Stomach smooth muscle (tissue), 2 donors: ENCODE data around the gene SPATA6L.
"Not testable (repeated sequence)": the region's sequence is repeated elsewhere in the genome, so short reads cannot be mapped to it uniquely, and the experiment has no call there.

ENCODE experiments used
- H3K27ac ChIP-seq: one replicate; pipeline ENCODE4 v1.7.0; 2013; ENCODE audit warnings: mild to moderate bottlenecking, low read length, inconsistent platforms
- H3K27me3 ChIP-seq, 2 donors: one replicate each; pipeline ENCODE4 v1.7.0; 2013; ENCODE audit warnings: low read length in 2 of 2; ENCODE audit not compliant: insufficient read depth in 2 of 2, control insufficient read depth in 1 of 2
- H3K36me3 ChIP-seq, 2 donors: one replicate each; pipeline ENCODE4 v1.7.0; 2013; ENCODE audit warnings: low read length in 2 of 2; ENCODE audit not compliant: control insufficient read depth in 2 of 2, insufficient read depth in 2 of 2
- H3K4me1 ChIP-seq: one replicate; pipeline ENCODE4 v1.7.0; 2013; ENCODE audit warnings: low read length; ENCODE audit not compliant: control insufficient read depth, insufficient read depth
- H3K4me3 ChIP-seq, 2 donors: one replicate each; pipeline ENCODE4 v1.7.0; 2013; ENCODE audit warnings: low read length in 2 of 2
- H3K9ac ChIP-seq, 2 donors: one replicate each; pipeline ENCODE4 v1.7.0; 2013; ENCODE audit warnings: low read length in 2 of 2, mild to moderate bottlenecking in 1 of 2
- H3K9me3 ChIP-seq, 2 donors: one replicate each; pipeline ENCODE4 v1.7.0; 2013; ENCODE audit warnings: low read length in 2 of 2; ENCODE audit not compliant: control insufficient read depth in 2 of 2
- donor health status: healthy.
- donor health status: Pancreatic carcinoma.

The SPATA6L gene

DNA sequence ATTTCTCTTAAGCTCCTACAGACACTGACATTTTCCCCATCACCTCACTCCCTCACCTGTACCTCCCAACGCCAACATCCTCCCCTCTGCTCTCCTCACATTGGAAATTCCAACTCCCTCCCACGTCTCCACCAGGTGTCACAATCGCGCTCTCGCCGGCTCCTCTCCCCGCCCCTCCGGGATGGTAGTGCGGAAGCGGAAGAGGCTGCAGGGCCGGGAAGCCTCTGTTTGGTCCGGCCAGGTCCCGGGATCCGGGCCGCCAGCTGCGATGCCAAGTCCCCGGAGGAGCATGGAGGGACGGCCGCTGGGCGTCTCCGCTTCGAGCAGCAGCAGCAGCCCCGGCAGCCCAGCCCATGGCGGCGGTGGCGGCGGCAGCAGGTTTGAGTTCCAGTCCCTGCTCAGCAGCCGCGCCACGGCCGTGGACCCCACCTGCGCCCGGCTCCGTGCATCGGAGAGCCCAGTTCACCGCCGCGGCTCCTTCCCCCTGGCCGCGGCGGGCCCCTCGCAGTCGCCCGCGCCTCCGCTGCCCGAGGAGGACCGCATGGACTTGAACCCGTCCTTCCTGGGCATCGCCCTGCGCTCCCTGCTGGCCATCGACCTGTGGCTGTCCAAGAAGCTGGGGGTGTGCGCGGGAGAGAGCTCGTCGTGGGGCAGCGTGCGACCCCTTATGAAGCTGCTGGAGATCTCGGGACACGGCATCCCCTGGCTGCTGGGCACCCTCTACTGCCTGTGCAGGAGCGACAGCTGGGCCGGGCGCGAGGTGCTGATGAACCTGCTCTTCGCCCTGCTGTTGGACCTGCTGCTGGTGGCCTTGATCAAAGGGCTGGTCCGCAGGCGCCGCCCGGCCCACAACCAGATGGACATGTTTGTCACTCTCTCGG, 3.9 kb downstream of the SPATA6L start, which contains the start of gene PLPP6:
Gene PLPP6 (plus strand): TSS at position 187 of the 881 bp plus-strand sequence. CDS start 82 bp downstream, at position 269.
- no peaks in the 10 kb centered on the region for H3K36me3 ChIP-seq
- H3K4me1 ChIP-seq = peaks cover 16% of the 10 kb centered on the region
- H3K27ac ChIP-seq = peak within 1 kb of the TSS; percentile 56
- peak within 1 kb of the TSS; percentile 80 to 83 for H3K4me3 ChIP-seq
- no peaks in the 10 kb centered on the region for H3K9me3 ChIP-seq
- no peaks in the 10 kb centered on the region for H3K27me3 ChIP-seq
- peak within 1 kb of the TSS; percentile 75 to 79 for H3K9ac ChIP-seq

DNA sequence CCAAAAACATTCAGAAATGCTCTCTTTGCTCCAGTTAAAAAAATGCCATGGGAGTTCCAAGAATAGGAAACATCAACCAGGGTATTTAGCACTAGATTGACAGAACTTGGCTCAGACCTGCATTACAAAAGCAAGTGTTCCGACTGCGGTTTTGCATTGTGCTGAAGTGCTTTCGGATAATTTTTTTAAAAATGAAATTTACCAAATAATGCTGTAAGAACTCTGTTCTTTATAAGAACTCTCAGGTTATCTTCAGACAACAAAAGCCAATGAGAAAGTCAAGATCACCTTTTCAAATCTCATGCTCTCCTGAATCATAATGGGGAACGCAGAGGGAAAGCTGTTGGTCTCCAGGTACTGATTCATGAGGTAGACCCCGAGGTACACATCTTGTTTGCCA, 4.7 kb downstream of the SPATA6L start:
- H3K27ac ChIP-seq = peak overlapping the region; percentile 56
- peak overlapping the region; percentile 75 to 79 for H3K9ac ChIP-seq

DNA sequence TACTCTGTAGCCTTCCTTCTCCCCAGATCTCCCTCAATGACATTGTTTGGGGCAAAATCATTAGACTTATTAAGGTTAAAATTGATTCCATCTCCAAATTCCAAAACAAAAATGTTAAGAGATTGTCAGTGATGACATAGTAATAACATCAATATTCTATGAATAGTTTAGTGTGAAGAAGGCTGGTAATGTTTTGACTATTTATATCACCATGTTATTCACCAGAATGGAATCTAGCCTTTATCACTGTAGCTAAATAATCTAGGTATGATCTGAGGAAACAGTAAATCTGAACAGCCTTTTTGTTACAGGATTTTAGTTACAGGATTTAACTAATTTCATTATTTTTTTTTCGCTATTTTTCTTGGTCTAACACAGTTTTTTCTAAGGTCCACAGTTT, 5.1 kb downstream of the SPATA6L start:
- Histone ChIP-seq H3K4me3 (no peak overlapping the region), H3K36me3 (no peaks in the 10 kb centered on the region), H3K4me1 (peaks cover 15% of the 10 kb centered on the region), H3K27ac (no peak overlapping the region), H3K9ac (no peak overlapping the region), H3K9me3 (no peaks in the 10 kb centered on the region), H3K27me3 (no peaks in the 10 kb centered on the region)

More for the DNA sequence above, 4.7 kb downstream of the SPATA6L start:
- peaks cover 16% of the 10 kb centered on the region for H3K4me1 ChIP-seq
- no peaks in the 10 kb centered on the region for H3K9me3 ChIP-seq
- H3K36me3 ChIP-seq = no peaks in the 10 kb centered on the region
- no peaks in the 10 kb centered on the region for H3K27me3 ChIP-seq
- H3K4me3 ChIP-seq = peak overlapping the region; percentile 80 to 83

- H3K9me3 ChIP-seq, H3K27me3 ChIP-seq, H3K4me3 ChIP-seq, H3K9ac ChIP-seq, H3K36me3 ChIP-seq, H3K27ac ChIP-seq: not testable (repeated sequence)
- H3K4me1 ChIP-seq = peaks cover 12% of the 10 kb centered on the region
Measured at GRCh38 chr9:4660665-4661064, 5.6 kb downstream of the SPATA6L start.

DNA sequence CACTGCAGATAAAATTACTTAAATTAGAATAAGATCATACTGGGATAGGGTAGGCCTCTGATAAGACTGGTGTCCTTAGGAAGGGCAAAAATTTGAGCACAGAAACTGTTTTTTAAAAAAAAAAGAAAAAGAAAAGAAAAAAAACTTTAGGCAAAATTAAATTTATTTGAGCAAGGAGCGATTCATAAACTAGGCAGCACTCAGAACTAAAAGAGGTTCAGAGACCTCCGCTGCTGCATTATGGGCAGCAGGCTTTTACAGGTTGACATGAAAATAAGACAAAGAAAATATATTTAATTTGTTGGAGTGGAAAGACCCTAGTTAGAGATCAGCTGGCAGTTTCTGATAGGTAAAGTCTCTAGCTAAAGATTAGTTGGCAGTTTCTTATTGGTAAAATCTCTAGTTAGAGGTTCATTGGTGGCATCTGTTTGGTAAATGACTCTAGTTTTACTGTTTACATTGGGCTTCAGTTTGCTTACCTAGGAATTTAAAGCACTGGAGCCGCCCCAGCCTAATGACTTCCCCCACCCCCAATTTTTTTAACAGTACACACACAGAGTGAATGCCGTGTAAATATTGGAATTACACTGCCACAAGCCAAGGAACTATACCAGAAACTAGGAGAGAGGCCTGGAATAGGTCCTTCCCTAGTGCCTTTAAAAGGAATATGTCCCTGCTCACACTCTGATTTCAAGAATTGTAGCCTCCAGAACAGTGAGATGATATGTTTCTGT, 8.7 kb downstream of the SPATA6L start:
- Histone ChIP-seq H3K9ac (no peak overlapping the region), H3K36me3 (no peaks in the 10 kb centered on the region), H3K27me3 (no peaks in the 10 kb centered on the region), H3K27ac (no peak overlapping the region), H3K4me1 (peaks cover 7% of the 10 kb centered on the region), H3K9me3 (no peaks in the 10 kb centered on the region), H3K4me3 (no peak overlapping the region)

DNA sequence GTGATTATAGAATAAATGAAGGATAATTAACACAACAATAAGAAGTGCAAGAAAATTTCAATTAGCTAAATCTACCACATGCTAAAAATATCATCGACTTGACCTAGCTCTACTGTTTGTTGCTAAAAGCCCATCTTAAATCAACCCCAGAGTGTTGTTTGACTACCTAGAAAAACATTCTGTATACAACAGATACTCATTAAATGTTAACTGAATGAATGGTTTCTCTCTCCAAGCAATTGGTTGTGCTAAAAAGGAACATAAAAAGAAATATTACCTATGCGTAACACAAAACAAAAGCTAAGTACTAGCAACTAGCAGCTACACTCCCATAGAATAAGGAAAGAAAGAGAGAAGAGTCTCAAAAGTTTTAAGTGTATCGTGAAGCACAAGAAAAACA, 9.7 kb downstream of the SPATA6L start:
- no peak overlapping the region for H3K9ac ChIP-seq
- no peak overlapping the region for H3K27ac ChIP-seq
- H3K4me3 ChIP-seq = no peak overlapping the region
- no peaks in the 10 kb centered on the region for H3K9me3 ChIP-seq
- no peaks in the 10 kb centered on the region for H3K4me1 ChIP-seq
- H3K36me3 ChIP-seq = no peaks in the 10 kb centered on the region
- H3K27me3 ChIP-seq = no peaks in the 10 kb centered on the region

DNA sequence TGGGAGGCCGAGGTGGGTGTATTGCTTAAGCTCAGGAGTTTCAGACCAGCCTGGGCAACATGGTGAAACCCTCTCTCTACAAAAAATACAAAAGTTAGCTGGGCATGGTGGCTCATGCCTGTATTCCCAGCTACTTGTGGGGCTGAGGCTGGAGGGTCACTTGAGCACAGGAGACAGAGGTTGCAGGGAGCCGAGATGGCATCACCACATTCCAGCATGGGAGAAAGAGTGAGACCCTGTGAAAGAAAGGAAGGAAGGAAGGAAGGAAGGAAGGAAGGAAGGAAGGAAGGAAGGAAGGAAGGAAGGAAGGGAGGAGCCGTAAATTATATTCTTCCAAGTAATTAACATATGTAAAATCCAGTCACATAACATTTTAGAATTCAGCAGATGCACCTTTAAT, 10.1 kb downstream of the SPATA6L start:
- not testable (repeated sequence) for H3K4me3 ChIP-seq, H3K36me3 ChIP-seq, H3K9me3 ChIP-seq, H3K4me1 ChIP-seq, H3K9ac ChIP-seq, H3K27me3 ChIP-seq, H3K27ac ChIP-seq

GRCh38 chr9:4654538-4654937, 11.7 kb downstream of the SPATA6L start:
- no peaks in the 10 kb centered on the region for H3K36me3 ChIP-seq
- H3K9ac ChIP-seq = no peak overlapping the region
- H3K27me3 ChIP-seq = no peaks in the 10 kb centered on the region
- no peak overlapping the region for H3K4me3 ChIP-seq
- H3K9me3 ChIP-seq = no peaks in the 10 kb centered on the region
- no peaks in the 10 kb centered on the region for H3K4me1 ChIP-seq
- no peak overlapping the region for H3K27ac ChIP-seq

DNA sequence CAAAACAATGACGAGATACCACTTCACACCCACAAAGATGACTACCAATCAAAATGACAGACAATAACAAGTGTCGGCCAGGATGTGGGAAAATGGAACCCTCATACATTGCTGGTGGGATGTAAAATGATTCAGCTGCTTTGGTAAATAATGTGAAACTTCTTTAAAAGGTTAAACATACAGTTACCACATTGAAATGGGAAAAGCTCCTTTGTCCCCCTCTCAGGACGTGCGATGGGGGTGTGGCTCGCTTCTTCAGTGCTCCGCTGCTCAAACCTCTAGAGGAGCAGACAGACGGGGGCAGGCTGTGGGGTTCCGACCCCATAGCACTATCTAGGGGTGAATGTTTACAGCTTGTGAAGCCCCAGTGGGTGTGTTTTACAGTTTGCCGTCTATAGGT, 12.2 kb downstream of the SPATA6L start:
- Histone ChIP-seq H3K4me1 (no peaks in the 10 kb centered on the region), H3K9me3 (no peaks in the 10 kb centered on the region)

DNA sequence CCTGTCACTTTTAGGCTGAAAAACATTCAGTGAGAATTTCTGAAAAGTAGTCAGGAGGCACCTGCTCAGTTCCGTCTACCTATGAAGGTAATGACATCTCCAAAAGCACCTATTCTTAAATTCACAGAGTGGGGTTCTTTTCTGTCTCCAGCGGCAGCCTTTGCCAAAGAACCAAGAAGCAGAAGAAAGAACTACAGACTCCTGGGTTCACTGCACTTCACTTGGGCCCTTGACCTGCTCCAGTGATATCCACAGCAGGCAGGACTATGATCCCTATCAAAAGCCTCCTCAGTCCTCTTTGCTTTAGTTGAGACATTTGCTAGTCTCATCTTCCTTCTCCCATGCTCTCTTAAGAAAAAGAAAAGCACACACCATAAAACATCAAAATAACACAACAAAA, 23.9 kb downstream of the SPATA6L start:
- Histone ChIP-seq H3K9ac (no peak overlapping the region), H3K4me3 (no peak overlapping the region), H3K36me3 (no peaks in the 10 kb centered on the region), H3K27ac (no peak overlapping the region), H3K27me3 (no peaks in the 10 kb centered on the region), H3K9me3 (no peaks in the 10 kb centered on the region), H3K4me1 (no peaks in the 10 kb centered on the region)

More for the DNA sequence above, 12.2 kb downstream of the SPATA6L start:
- Histone ChIP-seq H3K36me3 (no peaks in the 10 kb centered on the region), H3K27ac (no peak overlapping the region), H3K9ac (no peak overlapping the region), H3K4me3 (no peak overlapping the region), H3K27me3 (no peaks in the 10 kb centered on the region)

- no peaks in the 10 kb centered on the region for H3K27me3 ChIP-seq
- H3K9ac ChIP-seq = no peak overlapping the region
- no peak overlapping the region for H3K4me3 ChIP-seq
- H3K27ac ChIP-seq = no peak overlapping the region
- no peaks in the 10 kb centered on the region for H3K9me3 ChIP-seq
- no peaks in the 10 kb centered on the region for H3K4me1 ChIP-seq
- H3K36me3 ChIP-seq = no peaks in the 10 kb centered on the region
Measured at GRCh38 chr9:4640027-4640426, 26.3 kb downstream of the SPATA6L start.
